ENCODE results near the gene MARK2. TPM values are rescaled to one million over a fixed set of nuclear protein-coding genes. Genes with fewer than 3 reads are reported as not detected.

MARK2 gene
- total and polyA plus RNA-seq, 8 donors = 11.7 to 30.8 (median 21.1) TPM

GRCh38 chr11:63837739-63838138, 1.2 kb upstream of the MARK2 start:
- H3K27me3 ChIP-seq = no peaks in the 10 kb centered on the region
- no peaks in the 10 kb centered on the region for H3K36me3 ChIP-seq
- intact Hi-C loops (cut with DNase I) = loop anchor here in 2 of 3 donors (5.0 to 10.0 kb wide), 4 partner anchors 35 to 110 kb away; partner anchors contain the start of gene ZFTA (in 1 of the 2)
- FAIRE-seq (no peak), DNase-seq (peak in 1 of 6 donors; percentile 50), ATAC-seq (no peak)
- no peaks in the 10 kb centered on the region for H3K9me3 ChIP-seq
- H3K4me1 ChIP-seq = peaks cover 16 to 33% (median 25%) of the 10 kb centered on the region in 3 donors
- H3K4me3 ChIP-seq = no peak overlapping the region
- WGBS, 2 donors = 35 to 40% methylated on average over 5 of the region's 5 CpGs
- H3K27ac ChIP-seq = peak overlapping the region; percentile 54 to 85 (median 69)
- no peak for TF ChIP-seq CTCF (IDR thresholded peaks at IDR 0.05)

- Histone ChIP-seq H3K4me3 (peak overlapping the region in 1 of 4 donors; percentile 89), H3K36me3 (no peaks in the 10 kb centered on the region), H3K27me3 (no peaks in the 10 kb centered on the region), H3K9me3 (no peaks in the 10 kb centered on the region), H3K4me1 (peaks cover 19 to 38% (median 30%) of the 10 kb centered on the region in 3 donors), H3K27ac (peak overlapping the region; percentile 54 to 85 (median 69))
- 9 to 10% methylated on average over 18 of the region's 18 CpGs for WGBS, 2 donors
- intact Hi-C loops (cut with DNase I) = loop anchor here in 2 of 3 donors (5.0 to 10.0 kb wide), 4 partner anchors 34 to 109 kb away; partner anchors contain the start of gene ZFTA (in 1 of the 2)
- ATAC-seq = peak in 1 of 4 donors; percentile 0
- DNase-seq = peak in 1 of 6 donors; percentile 60
- no peak for FAIRE-seq
- no peak for TF ChIP-seq CTCF (IDR thresholded peaks at IDR 0.05)
Measured at GRCh38 chr11:63838150-63838677, 696 bp upstream of the MARK2 start.

- ATAC-seq (no peak), FAIRE-seq (no peak), DNase-seq (peak; percentile 49 to 89 (median 59))
- Histone ChIP-seq H3K36me3 (no peaks in the 10 kb centered on the region), H3K27ac (peak overlapping the region; percentile 24 to 85 (median 72)), H3K4me1 (peaks cover 21 to 53% (median 45%) of the 10 kb centered on the region in 3 donors), H3K27me3 (no peaks in the 10 kb centered on the region), H3K4me3 (peak overlapping the region; percentile 58 to 89 (median 79)), H3K9me3 (no peaks in the 10 kb centered on the region)
- WGBS, 2 donors = 0 to 1% methylated on average over 34 to 40 of the region's 40 CpGs
- intact Hi-C loops (cut with DNase I) = loop anchor here in 2 of 3 donors (5.0 to 10.0 kb wide), 5 partner anchors 33 to 108 kb away; partner anchors contain the start of gene ZFTA (in 1 of the 2)
- TF ChIP-seq CTCF (IDR thresholded peaks at IDR 0.05) = no peak
Measured at GRCh38 chr11:63839508-63840355, 822 bp downstream of the MARK2 start.

- intact Hi-C loops (cut with DNase I) = loop anchor here in 1 of 3 donors (5.0 kb wide), 1 partner anchor 47 kb away; no protein-coding TSS in a partner anchor
- no peak for FAIRE-seq
- no peak for TF ChIP-seq CTCF (IDR thresholded peaks at IDR 0.05)
Measured at GRCh38 chr11:63840356-63841060, 1.6 kb downstream of the MARK2 start.

More at GRCh38 chr11:63840356-63841060, 1.6 kb downstream of the MARK2 start:
- H3K27ac ChIP-seq = peak overlapping the region; percentile 24 to 85 (median 72)
- no peaks in the 10 kb centered on the region for H3K9me3 ChIP-seq
- no peak for ATAC-seq
- H3K27me3 ChIP-seq = no peaks in the 10 kb centered on the region
- 1 to 2% methylated on average over 13 of the region's 13 CpGs for WGBS, 2 donors
- H3K4me3 ChIP-seq = peak overlapping the region; percentile 58 to 89 (median 79)
- DNase-seq = no peak
- H3K36me3 ChIP-seq = no peaks in the 10 kb centered on the region
- peaks cover 29 to 60% (median 53%) of the 10 kb centered on the region in 3 donors for H3K4me1 ChIP-seq

All from pancreas (tissue), 10 donors.